Measurements from ENCODE around the gene RPS6KB2.

Gene RPS6KB2

GRCh38 chr11:67441098-67441563 lies 12.8 kb downstream of the RPS6KB2 start:
- in situ Hi-C loops (cut with HindIII; ENCODE audit: low sequenced_read_pairs) = no loop called here

GRCh38 chr11:67441731-67442351 lies 13.5 kb downstream of the RPS6KB2 start:
- in situ Hi-C loops (cut with HindIII; ENCODE audit: low sequenced_read_pairs) = no loop called here

- in situ Hi-C loops (cut with HindIII; ENCODE audit: low sequenced_read_pairs) = no loop called here
Measured at GRCh38 chr11:67442504-67443404, 14.5 kb downstream of the RPS6KB2 start.

GRCh38 chr11:67445515-67445914 lies 17.2 kb downstream of the RPS6KB2 start:
- in situ Hi-C loops (cut with HindIII; ENCODE audit: low sequenced_read_pairs) = no loop called here

GRCh38 chr11:67448220-67448609 lies 19.9 kb downstream of the RPS6KB2 start:
- in situ Hi-C loops (cut with HindIII; ENCODE audit: low sequenced_read_pairs) = no loop called here

GRCh38 chr11:67449116-67449844 lies 21.0 kb downstream of the RPS6KB2 start:
- in situ Hi-C loops (cut with HindIII; ENCODE audit: low sequenced_read_pairs) = no loop called here

GRCh38 chr11:67450796-67451657 lies 22.7 kb downstream of the RPS6KB2 start:
- in situ Hi-C loops (cut with HindIII; ENCODE audit: low sequenced_read_pairs) = no loop called here

- in situ Hi-C loops (cut with HindIII; ENCODE audit: low sequenced_read_pairs) = no loop called here
Measured at GRCh38 chr11:67451658-67451976, 23.3 kb downstream of the RPS6KB2 start.

GRCh38 chr11:67452141-67452952 lies 24.1 kb downstream of the RPS6KB2 start, which contains the start of gene GPR152:
TSS of gene GPR152 (minus strand) at chr11:67452729. CDS start at chr11:67452724, 5 bp downstream.
- in situ Hi-C loops (cut with HindIII; ENCODE audit: low sequenced_read_pairs) = no loop called here

- in situ Hi-C loops (cut with HindIII; ENCODE audit: low sequenced_read_pairs) = no loop called here
Measured at GRCh38 chr11:67453816-67454732, 25.8 kb downstream of the RPS6KB2 start.

- in situ Hi-C loops (cut with HindIII; ENCODE audit: low sequenced_read_pairs) = no loop called here
Measured at GRCh38 chr11:67455054-67455453, 26.8 kb downstream of the RPS6KB2 start, which contains the start of gene CABP4. TSS of gene CABP4 (plus strand) at chr11:67455354. CDS start at chr11:67455424, 70 bp downstream.

GRCh38 chr11:67456068-67456705 lies 27.9 kb downstream of the RPS6KB2 start:
- in situ Hi-C loops (cut with HindIII; ENCODE audit: low sequenced_read_pairs) = no loop called here

- in situ Hi-C loops (cut with HindIII; ENCODE audit: low sequenced_read_pairs) = no loop called here
Measured at GRCh38 chr11:67457453-67457852, 29.2 kb downstream of the RPS6KB2 start.

GRCh38 chr11:67458266-67458665 lies 30.0 kb downstream of the RPS6KB2 start:
- in situ Hi-C loops (cut with HindIII; ENCODE audit: low sequenced_read_pairs) = no loop called here

- in situ Hi-C loops (cut with HindIII; ENCODE audit: low sequenced_read_pairs) = no loop called here
Measured at GRCh38 chr11:67463186-67463585, 34.9 kb downstream of the RPS6KB2 start.

- in situ Hi-C loops (cut with HindIII; ENCODE audit: low sequenced_read_pairs) = no loop called here
Measured at GRCh38 chr11:67463680-67464410, 35.6 kb downstream of the RPS6KB2 start.

- in situ Hi-C loops (cut with HindIII; ENCODE audit: low sequenced_read_pairs) = no loop called here
Measured at GRCh38 chr11:67464411-67465188, 36.3 kb downstream of the RPS6KB2 start.
